ENCODE data around the gene CCDC88B.

DNA sequence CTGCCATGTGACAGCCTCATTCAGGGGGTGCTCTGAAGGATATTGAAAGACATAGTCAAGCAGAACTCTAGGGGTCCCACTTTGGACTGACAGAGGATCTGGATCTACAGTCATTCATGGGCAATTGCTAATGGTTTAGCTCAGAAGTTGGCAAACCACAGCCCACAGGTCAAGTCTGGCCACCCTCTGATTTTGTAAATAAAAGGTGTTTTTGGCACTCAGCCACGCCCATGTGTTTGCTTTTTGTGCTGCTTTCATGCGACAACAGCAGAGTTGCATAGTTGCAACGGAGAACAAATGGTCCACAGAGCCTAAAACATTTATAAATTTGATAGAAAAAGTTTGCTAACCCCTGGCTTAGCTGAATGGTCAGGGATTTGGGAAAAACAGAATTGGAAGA lies 60.7 kb downstream of the CCDC88B start:
- TF ChIP-seq, protein P1, sequence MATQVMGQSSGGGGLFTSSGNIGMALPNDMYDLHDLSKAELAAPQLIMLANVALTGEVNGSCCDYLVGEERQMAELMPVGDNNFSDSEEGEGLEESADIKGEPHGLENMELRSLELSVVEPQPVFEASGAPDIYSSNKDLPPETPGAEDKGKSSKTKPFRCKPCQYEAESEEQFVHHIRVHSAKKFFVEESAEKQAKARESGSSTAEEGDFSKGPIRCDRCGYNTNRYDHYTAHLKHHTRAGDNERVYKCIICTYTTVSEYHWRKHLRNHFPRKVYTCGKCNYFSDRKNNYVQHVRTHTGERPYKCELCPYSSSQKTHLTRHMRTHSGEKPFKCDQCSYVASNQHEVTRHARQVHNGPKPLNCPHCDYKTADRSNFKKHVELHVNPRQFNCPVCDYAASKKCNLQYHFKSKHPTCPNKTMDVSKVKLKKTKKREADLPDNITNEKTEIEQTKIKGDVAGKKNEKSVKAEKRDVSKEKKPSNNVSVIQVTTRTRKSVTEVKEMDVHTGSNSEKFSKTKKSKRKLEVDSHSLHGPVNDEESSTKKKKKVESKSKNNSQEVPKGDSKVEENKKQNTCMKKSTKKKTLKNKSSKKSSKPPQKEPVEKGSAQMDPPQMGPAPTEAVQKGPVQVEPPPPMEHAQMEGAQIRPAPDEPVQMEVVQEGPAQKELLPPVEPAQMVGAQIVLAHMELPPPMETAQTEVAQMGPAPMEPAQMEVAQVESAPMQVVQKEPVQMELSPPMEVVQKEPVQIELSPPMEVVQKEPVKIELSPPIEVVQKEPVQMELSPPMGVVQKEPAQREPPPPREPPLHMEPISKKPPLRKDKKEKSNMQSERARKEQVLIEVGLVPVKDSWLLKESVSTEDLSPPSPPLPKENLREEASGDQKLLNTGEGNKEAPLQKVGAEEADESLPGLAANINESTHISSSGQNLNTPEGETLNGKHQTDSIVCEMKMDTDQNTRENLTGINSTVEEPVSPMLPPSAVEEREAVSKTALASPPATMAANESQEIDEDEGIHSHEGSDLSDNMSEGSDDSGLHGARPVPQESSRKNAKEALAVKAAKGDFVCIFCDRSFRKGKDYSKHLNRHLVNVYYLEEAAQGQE (IDR thresholded peaks at IDR 0.05; ENCODE audit: unreplicated experiment): no peak
- TF ChIP-seq EZH2phosphoT487 (IDR thresholded peaks at IDR 0.05; ENCODE audit: unreplicated experiment): no peak
- no peak for TF ChIP-seq EZH2 (IDR thresholded peaks at IDR 0.05; ENCODE audit: low read depth, unreplicated experiment)
